Astrocyte (in vitro differentiated cells and primary cell): ENCODE measurements around the gene GEMIN8.

Experiments used
- EZH2 ChIP-seq: IDR thresholded peaks from 2 replicates; pipeline ENCODE4 v1.6.1; 2012; ENCODE audit warnings: mild to moderate bottlenecking, low read length, inconsistent platforms; ENCODE audit not compliant: insufficient read depth
- TF ChIP-seq, protein P1 (sequence below): IDR thresholded peaks from 2 replicates; pipeline ENCODE4 v1.5.1; 2011; ENCODE audit warnings: low read depth, mild to moderate bottlenecking, inconsistent platforms, low read length, moderate library complexity; ENCODE audit not compliant: insufficient read depth

DNA sequence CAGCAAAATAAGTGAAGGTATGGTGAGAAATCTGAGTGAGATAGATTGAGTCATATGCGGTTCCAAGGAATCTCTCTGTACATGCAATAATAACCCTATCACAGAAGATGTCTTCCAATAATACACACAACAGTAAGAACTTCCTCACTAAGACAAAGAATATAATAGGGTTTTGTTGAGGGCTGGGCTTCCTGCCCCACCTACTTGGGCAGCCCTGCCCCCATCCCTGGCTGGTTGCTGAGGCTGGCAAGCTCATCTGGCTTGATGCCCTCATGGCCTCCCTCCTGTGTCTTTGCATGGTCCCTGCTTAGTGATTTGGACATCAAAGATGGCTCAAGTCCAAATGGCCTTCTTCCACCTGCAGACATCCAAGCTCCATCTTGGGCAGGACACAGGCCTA, 2.7 kb downstream of the GEMIN8 start:
- TF ChIP-seq, protein P1, sequence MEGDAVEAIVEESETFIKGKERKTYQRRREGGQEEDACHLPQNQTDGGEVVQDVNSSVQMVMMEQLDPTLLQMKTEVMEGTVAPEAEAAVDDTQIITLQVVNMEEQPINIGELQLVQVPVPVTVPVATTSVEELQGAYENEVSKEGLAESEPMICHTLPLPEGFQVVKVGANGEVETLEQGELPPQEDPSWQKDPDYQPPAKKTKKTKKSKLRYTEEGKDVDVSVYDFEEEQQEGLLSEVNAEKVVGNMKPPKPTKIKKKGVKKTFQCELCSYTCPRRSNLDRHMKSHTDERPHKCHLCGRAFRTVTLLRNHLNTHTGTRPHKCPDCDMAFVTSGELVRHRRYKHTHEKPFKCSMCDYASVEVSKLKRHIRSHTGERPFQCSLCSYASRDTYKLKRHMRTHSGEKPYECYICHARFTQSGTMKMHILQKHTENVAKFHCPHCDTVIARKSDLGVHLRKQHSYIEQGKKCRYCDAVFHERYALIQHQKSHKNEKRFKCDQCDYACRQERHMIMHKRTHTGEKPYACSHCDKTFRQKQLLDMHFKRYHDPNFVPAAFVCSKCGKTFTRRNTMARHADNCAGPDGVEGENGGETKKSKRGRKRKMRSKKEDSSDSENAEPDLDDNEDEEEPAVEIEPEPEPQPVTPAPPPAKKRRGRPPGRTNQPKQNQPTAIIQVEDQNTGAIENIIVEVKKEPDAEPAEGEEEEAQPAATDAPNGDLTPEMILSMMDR: no peak
- TF ChIP-seq EZH2: no peak
